H1 (cell line): Measurements from ENCODE around the gene CUX1. TPM values are rescaled to one million over a fixed set of nuclear protein-coding genes. Genes with fewer than 3 reads are reported as not detected.

ENCODE experiments used
- BRCA1 ChIP-seq: IDR thresholded peaks from 2 replicates; pipeline ENCODE4 v1.6.1; 2012; ENCODE audit warnings: low read depth, low read length, improper control_type of control experiment
- CHD2 ChIP-seq: IDR thresholded peaks from 2 replicates; pipeline ENCODE4 v1.6.1; 2012; ENCODE audit warnings: low read length, improper control_type of control experiment
- polyA plus RNA-seq, 7 experiments: library from polyadenylated mRNA; depleted of rRNA in 3 of 7; stranded (reverse) in 5 of 7; unstranded in 2 of 7; fragments of >200 nt in 5 of 7; fragments of 200-250 nt in 2 of 7; gene quantifications; 1 replicate in 5 of 7; 2 replicates in 1 of 7; 4 replicates in 1 of 7; pipeline versions ENCODE4 v1.2.1 to v1.2.3, GENCODE V29; 2011 to 2013; ENCODE audit warnings: missing spikeins in 2 of 7, mixed read lengths in 2 of 7
- total RNA-seq: library from RNA; stranded (reverse); fragmentation: NEBNext Ultra II Directional; extraction: Animal tissue kit (Norgen Biotek cat#: 25700); gene quantifications from 2 replicates; pipeline ENCODE4 v1.2.1, GENCODE V29; 2021
- TF ChIP-seq, protein P1 (sequence below): fragments of 300-600 bp; sonication (generic); IDR thresholded peaks from 2 replicates; pipeline ENCODE4 v1.7.1; 2012; ENCODE audit warnings: low read length, moderate library complexity, mild to moderate bottlenecking, inconsistent platforms; ENCODE audit not compliant: insufficient replicate concordance

The CUX1 gene
- total and polyA plus RNA-seq, 2 of the 8 experiments (the other 6 are each of a cell fraction or from before 2014, with no cell fraction given): 21.6 to 65.9 TPM

DNA sequence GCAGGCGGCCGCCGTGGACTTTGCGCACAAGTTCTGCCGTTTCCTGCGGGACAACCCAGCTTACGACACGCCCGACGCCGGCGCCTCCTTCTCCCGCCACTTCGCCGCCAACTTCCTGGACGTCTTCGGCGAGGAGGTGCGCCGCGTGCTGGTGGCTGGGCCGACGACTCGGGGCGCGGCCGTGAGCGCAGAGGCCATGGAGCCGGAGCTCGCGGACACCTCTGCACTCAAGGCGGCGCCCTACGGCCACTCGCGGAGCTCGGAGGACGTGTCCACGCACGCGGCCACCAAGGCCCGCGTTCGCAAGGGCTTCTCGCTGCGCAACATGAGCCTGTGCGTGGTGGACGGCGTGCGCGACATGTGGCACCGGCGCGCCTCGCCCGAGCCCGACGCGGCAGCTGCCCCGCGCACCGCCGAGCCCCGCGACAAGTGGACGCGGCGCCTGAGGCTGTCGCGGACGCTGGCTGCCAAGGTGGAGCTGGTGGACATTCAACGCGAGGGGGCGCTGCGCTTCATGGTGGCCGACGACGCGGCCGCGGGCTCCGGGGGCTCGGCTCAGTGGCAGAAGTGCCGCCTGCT, 483.3 kb downstream of the CUX1 start (continued):
- TF ChIP-seq, protein P1, sequence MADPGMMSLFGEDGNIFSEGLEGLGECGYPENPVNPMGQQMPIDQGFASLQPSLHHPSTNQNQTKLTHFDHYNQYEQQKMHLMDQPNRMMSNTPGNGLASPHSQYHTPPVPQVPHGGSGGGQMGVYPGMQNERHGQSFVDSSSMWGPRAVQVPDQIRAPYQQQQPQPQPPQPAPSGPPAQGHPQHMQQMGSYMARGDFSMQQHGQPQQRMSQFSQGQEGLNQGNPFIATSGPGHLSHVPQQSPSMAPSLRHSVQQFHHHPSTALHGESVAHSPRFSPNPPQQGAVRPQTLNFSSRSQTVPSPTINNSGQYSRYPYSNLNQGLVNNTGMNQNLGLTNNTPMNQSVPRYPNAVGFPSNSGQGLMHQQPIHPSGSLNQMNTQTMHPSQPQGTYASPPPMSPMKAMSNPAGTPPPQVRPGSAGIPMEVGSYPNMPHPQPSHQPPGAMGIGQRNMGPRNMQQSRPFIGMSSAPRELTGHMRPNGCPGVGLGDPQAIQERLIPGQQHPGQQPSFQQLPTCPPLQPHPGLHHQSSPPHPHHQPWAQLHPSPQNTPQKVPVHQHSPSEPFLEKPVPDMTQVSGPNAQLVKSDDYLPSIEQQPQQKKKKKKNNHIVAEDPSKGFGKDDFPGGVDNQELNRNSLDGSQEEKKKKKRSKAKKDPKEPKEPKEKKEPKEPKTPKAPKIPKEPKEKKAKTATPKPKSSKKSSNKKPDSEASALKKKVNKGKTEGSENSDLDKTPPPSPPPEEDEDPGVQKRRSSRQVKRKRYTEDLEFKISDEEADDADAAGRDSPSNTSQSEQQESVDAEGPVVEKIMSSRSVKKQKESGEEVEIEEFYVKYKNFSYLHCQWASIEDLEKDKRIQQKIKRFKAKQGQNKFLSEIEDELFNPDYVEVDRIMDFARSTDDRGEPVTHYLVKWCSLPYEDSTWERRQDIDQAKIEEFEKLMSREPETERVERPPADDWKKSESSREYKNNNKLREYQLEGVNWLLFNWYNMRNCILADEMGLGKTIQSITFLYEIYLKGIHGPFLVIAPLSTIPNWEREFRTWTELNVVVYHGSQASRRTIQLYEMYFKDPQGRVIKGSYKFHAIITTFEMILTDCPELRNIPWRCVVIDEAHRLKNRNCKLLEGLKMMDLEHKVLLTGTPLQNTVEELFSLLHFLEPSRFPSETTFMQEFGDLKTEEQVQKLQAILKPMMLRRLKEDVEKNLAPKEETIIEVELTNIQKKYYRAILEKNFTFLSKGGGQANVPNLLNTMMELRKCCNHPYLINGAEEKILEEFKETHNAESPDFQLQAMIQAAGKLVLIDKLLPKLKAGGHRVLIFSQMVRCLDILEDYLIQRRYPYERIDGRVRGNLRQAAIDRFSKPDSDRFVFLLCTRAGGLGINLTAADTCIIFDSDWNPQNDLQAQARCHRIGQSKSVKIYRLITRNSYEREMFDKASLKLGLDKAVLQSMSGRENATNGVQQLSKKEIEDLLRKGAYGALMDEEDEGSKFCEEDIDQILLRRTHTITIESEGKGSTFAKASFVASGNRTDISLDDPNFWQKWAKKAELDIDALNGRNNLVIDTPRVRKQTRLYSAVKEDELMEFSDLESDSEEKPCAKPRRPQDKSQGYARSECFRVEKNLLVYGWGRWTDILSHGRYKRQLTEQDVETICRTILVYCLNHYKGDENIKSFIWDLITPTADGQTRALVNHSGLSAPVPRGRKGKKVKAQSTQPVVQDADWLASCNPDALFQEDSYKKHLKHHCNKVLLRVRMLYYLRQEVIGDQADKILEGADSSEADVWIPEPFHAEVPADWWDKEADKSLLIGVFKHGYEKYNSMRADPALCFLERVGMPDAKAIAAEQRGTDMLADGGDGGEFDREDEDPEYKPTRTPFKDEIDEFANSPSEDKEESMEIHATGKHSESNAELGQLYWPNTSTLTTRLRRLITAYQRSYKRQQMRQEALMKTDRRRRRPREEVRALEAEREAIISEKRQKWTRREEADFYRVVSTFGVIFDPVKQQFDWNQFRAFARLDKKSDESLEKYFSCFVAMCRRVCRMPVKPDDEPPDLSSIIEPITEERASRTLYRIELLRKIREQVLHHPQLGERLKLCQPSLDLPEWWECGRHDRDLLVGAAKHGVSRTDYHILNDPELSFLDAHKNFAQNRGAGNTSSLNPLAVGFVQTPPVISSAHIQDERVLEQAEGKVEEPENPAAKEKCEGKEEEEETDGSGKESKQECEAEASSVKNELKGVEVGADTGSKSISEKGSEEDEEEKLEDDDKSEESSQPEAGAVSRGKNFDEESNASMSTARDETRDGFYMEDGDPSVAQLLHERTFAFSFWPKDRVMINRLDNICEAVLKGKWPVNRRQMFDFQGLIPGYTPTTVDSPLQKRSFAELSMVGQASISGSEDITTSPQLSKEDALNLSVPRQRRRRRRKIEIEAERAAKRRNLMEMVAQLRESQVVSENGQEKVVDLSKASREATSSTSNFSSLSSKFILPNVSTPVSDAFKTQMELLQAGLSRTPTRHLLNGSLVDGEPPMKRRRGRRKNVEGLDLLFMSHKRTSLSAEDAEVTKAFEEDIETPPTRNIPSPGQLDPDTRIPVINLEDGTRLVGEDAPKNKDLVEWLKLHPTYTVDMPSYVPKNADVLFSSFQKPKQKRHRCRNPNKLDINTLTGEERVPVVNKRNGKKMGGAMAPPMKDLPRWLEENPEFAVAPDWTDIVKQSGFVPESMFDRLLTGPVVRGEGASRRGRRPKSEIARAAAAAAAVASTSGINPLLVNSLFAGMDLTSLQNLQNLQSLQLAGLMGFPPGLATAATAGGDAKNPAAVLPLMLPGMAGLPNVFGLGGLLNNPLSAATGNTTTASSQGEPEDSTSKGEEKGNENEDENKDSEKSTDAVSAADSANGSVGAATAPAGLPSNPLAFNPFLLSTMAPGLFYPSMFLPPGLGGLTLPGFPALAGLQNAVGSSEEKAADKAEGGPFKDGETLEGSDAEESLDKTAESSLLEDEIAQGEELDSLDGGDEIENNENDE: no peak
- no peak for TF ChIP-seq BRCA1
- TF ChIP-seq CHD2: peak; percentile 33; the same call in 1 of the 2 replicates
